RWPE2 (cell line): ENCODE measurements around the gene APBB1IP.

Source experiments
- ATAC-seq: fragments of 200-7000 bp; cut with Tn5 transposase; 3 replicates; pipeline ENCODE4 v1.9.1; 2021; ENCODE audit warnings: low read depth
- DNase-seq: peaks from one replicate; pipeline ENCODE4 v3.0.0-alpha.2; 2020; ENCODE audit warnings: low spot score
- H3K27ac ChIP-seq: fragments of 450-650 bp; 2 replicates; pipeline ENCODE4 v1.5.1; 2017; ENCODE audit warnings: mild to moderate bottlenecking; ENCODE audit not compliant: poor library complexity, severe bottlenecking
- H3K27me3 ChIP-seq: fragments of 250-450 bp; sonication (Bioruptor Pico); 2 replicates; pipeline ENCODE4 v1.5.1; 2021; ENCODE audit warnings: mild to moderate bottlenecking, moderate library complexity; ENCODE audit not compliant: insufficient read depth, poor library complexity, severe bottlenecking
- H3K36me3 ChIP-seq: fragments of 250-450 bp; sonication (Bioruptor Pico); 2 replicates; pipeline ENCODE4 v1.5.1; 2020; ENCODE audit warnings: low read depth, mild to moderate bottlenecking, moderate library complexity
- H3K4me1 ChIP-seq: fragments of 250-450 bp; sonication (Bioruptor Pico); 2 replicates; pipeline ENCODE4 v1.5.1; 2021; ENCODE audit warnings: mild to moderate bottlenecking, moderate library complexity; ENCODE audit not compliant: insufficient read depth, poor library complexity, severe bottlenecking
- H3K4me3 ChIP-seq: fragments of 250-450 bp; sonication (Bioruptor Pico); 2 replicates; pipeline ENCODE4 v1.5.1; 2021; ENCODE audit warnings: mild to moderate bottlenecking, moderate library complexity; ENCODE audit not compliant: severe bottlenecking
- H3K9me3 ChIP-seq: fragments of 250-450 bp; sonication (Bioruptor Pico); 2 replicates; pipeline ENCODE4 v1.5.1; 2021; ENCODE audit warnings: mild to moderate bottlenecking, moderate library complexity; ENCODE audit not compliant: severe bottlenecking
- CTCF ChIP-seq: fragments of 450-650 bp; IDR thresholded peaks from one replicate; pipeline ENCODE4 v1.5.1; 2017; ENCODE audit warnings: mild to moderate bottlenecking, moderate library complexity; ENCODE audit not compliant: poor library complexity, severe bottlenecking

The APBB1IP gene

GRCh38 chr10:26519803-26520202, 81.7 kb downstream of the APBB1IP start:
- no peaks in the 10 kb centered on the region for H3K36me3 ChIP-seq
- TF ChIP-seq CTCF, result no peak
- ATAC-seq, result no peak
- no peaks in the 10 kb centered on the region for H3K9me3 ChIP-seq
- DNase-seq, result no peak
- H3K27ac ChIP-seq, result no peak overlapping the region
- H3K27me3 ChIP-seq, result peaks cover 3% of the 10 kb centered on the region
- no peaks in the 10 kb centered on the region for H3K4me1 ChIP-seq
- H3K4me3 ChIP-seq, result no peak overlapping the region

- Histone ChIP-seq H3K27ac (no peak overlapping the region), H3K4me3 (no peak overlapping the region), H3K4me1 (no peaks in the 10 kb centered on the region), H3K27me3 (peaks cover 2% of the 10 kb centered on the region), H3K9me3 (no peaks in the 10 kb centered on the region), H3K36me3 (no peaks in the 10 kb centered on the region)
- no peak for DNase-seq
- ATAC-seq, result no peak
- TF ChIP-seq CTCF, result no peak
These were observed 82.4 kb downstream of the APBB1IP start for GRCh38 chr10:26520575-26520974.

- H3K36me3 ChIP-seq, result no peaks in the 10 kb centered on the region
- no peak overlapping the region for H3K4me3 ChIP-seq
- H3K4me1 ChIP-seq, result no peaks in the 10 kb centered on the region
- DNase-seq (no peak), ATAC-seq (no peak)
- TF ChIP-seq CTCF, result no peak
- H3K27me3 ChIP-seq, result no peaks in the 10 kb centered on the region
- H3K9me3 ChIP-seq, result no peaks in the 10 kb centered on the region
- no peak overlapping the region for H3K27ac ChIP-seq
These were observed 86.2 kb downstream of the APBB1IP start for GRCh38 chr10:26524161-26524896.

- no peak for ATAC-seq
- H3K4me1 ChIP-seq, result no peaks in the 10 kb centered on the region
- no peak overlapping the region for H3K27ac ChIP-seq
These were observed 87.4 kb downstream of the APBB1IP start for GRCh38 chr10:26525586-26525985.

More at GRCh38 chr10:26525586-26525985, 87.4 kb downstream of the APBB1IP start:
- Histone ChIP-seq H3K9me3 (no peaks in the 10 kb centered on the region), H3K4me3 (no peak overlapping the region), H3K27me3 (no peaks in the 10 kb centered on the region), H3K36me3 (no peaks in the 10 kb centered on the region)
- no peak for TF ChIP-seq CTCF
- no peak for DNase-seq
